HFFc6 (cell line): ENCODE data around the gene IPP. TPM values are rescaled to one million over a fixed set of nuclear protein-coding genes. Genes with fewer than 3 reads are reported as not detected.

Source experiments
- DNase-seq: peaks from one replicate; pipeline ENCODE4 v3.0.0-alpha.2; 2018
- H3K27ac Mint-ChIP-seq: 2 replicates; pipeline ENCODE4 v1.8.0; 2020; ENCODE audit warnings: mild to moderate bottlenecking, mixed read lengths
- H3K27me3 Mint-ChIP-seq: 2 replicates; pipeline ENCODE4 v1.8.0; 2021; ENCODE audit warnings: mild to moderate bottlenecking, moderate library complexity, mixed read lengths; ENCODE audit not compliant: insufficient read depth
- H3K36me3 Mint-ChIP-seq: 2 replicates; pipeline ENCODE4 v1.8.0; 2021; ENCODE audit warnings: low read depth, mixed read lengths
- H3K4me1 Mint-ChIP-seq: 2 replicates; pipeline ENCODE4 v1.8.0; 2020; ENCODE audit warnings: low read depth, mixed read lengths
- H3K4me3 Mint-ChIP-seq: 2 replicates; pipeline ENCODE4 v1.8.0; 2020; ENCODE audit warnings: mild to moderate bottlenecking, moderate library complexity, mixed read lengths
- H3K9me3 Mint-ChIP-seq: 2 replicates; pipeline ENCODE4 v1.8.0; 2020; ENCODE audit warnings: mild to moderate bottlenecking, mixed read lengths
- CTCF ChIP-seq: fragments of 200-600 bp; sonication (generic); IDR thresholded peaks from 2 replicates; pipeline ENCODE4 v1.5.0; 2021; ENCODE audit warnings: antibody characterized with exemption, mild to moderate bottlenecking
- long read RNA-seq: library from polyadenylated mRNA; unstranded; transcript quantifications from one replicate; pipeline ENCODE4 v2.0.0, GENCODE V29; 2019
- total RNA-seq, 6 experiments: library from RNA; stranded (reverse); fragmentation: NEBNext Ultra II Directional; extraction: Animal tissue kit (Norgen Biotek cat#: 25700); gene quantifications; 2 replicates in 1 of 6; 3 replicates in 5 of 6; pipeline ENCODE4 v1.2.3, GENCODE V29; 2021

IPP gene
- 10 to 100 TPM; 15.7 to 22.0 (median 18.9) TPM for total RNA-seq
- long read RNA-seq, transcript IPP-202 (9 exons, 3,113 nt): major isoform, 8 of 23 reads
- long read RNA-seq, partial matches to known transcripts: 11 of 23 reads
- long read RNA-seq, other reads (novel, unspliced or antisense): 4 of 23 reads

GRCh38 chr1:45750298-45751038, at the start of gene IPP:
TSS of gene IPP (minus strand) at chr1:45750653. CDS start at chr1:45746411, 4,242 bp downstream.
- H3K9me3 Mint-ChIP-seq: peaks cover 6% of the 10 kb centered on the region; the same call in 1 of the 2 replicates
- DNase-seq: peak; percentile 96
- H3K27ac Mint-ChIP-seq: peak within 1 kb of the TSS; percentile 98
- H3K4me3 Mint-ChIP-seq: peak within 1 kb of the TSS; percentile 97
- peaks cover 18% of the 10 kb centered on the region for H3K4me1 Mint-ChIP-seq
- TF ChIP-seq CTCF: peak; percentile 23; the same call in 1 of the 2 replicates
- H3K27me3 Mint-ChIP-seq: peaks cover 2% of the 10 kb centered on the region
- H3K36me3 Mint-ChIP-seq: peaks cover 12% of the 10 kb centered on the region; the same call in 1 of the 2 replicates

- no peaks in the 10 kb centered on the region for H3K9me3 Mint-ChIP-seq
- no peak overlapping the region for H3K4me3 Mint-ChIP-seq
- no peaks in the 10 kb centered on the region for H3K36me3 Mint-ChIP-seq
- TF ChIP-seq CTCF: no peak
- H3K27me3 Mint-ChIP-seq: peaks cover 3% of the 10 kb centered on the region
- no peak overlapping the region for H3K27ac Mint-ChIP-seq
- peaks cover 11% of the 10 kb centered on the region for H3K4me1 Mint-ChIP-seq
- no peak for DNase-seq
Measured at GRCh38 chr1:45796946-45797345, 46.5 kb upstream of the IPP start.

GRCh38 chr1:45796381-45796780, 45.9 kb upstream of the IPP start:
- H3K36me3 Mint-ChIP-seq: no peaks in the 10 kb centered on the region
- no peak overlapping the region for H3K27ac Mint-ChIP-seq
- no peaks in the 10 kb centered on the region for H3K9me3 Mint-ChIP-seq
- no peak for TF ChIP-seq CTCF
- no peak for DNase-seq
- H3K4me1 Mint-ChIP-seq: peaks cover 9% of the 10 kb centered on the region; the same call in 1 of the 2 replicates
- H3K4me3 Mint-ChIP-seq: no peak overlapping the region
- peaks cover 3% of the 10 kb centered on the region for H3K27me3 Mint-ChIP-seq

- peaks cover 9% of the 10 kb centered on the region; the same call in 1 of the 2 replicates for H3K4me1 Mint-ChIP-seq
- no peak overlapping the region for H3K27ac Mint-ChIP-seq
- peaks cover 3% of the 10 kb centered on the region for H3K27me3 Mint-ChIP-seq
- DNase-seq: no peak
- no peak for TF ChIP-seq CTCF
- H3K4me3 Mint-ChIP-seq: peak overlapping the region; percentile 68; the same call in 1 of the 2 replicates
- no peaks in the 10 kb centered on the region for H3K9me3 Mint-ChIP-seq
- H3K36me3 Mint-ChIP-seq: no peaks in the 10 kb centered on the region
Measured at GRCh38 chr1:45793942-45794604, 43.6 kb upstream of the IPP start.

- Mint-ChIP-seq H3K27me3 (peaks cover 3% of the 10 kb centered on the region), H3K36me3 (no peaks in the 10 kb centered on the region), H3K9me3 (no peaks in the 10 kb centered on the region), H3K4me1 (peaks cover 9% of the 10 kb centered on the region; the same call in 1 of the 2 replicates), H3K4me3 (no peak overlapping the region), H3K27ac (no peak overlapping the region)
- no peak for DNase-seq
- TF ChIP-seq CTCF: no peak
Measured at GRCh38 chr1:45792744-45793143, 42.3 kb upstream of the IPP start.
